K562 (cell line): ENCODE measurements around the gene TNPO3. TPM values are rescaled to one million over a fixed set of nuclear protein-coding genes. Genes with fewer than 3 reads are reported as not detected.

ENCODE experiments used
- ATAC-seq: fragments of 200-7000 bp; cut with Tn5 transposase; 3 replicates; pipeline ENCODE4 v1.9.1; 2020; ENCODE audit warnings: moderate library complexity
- BruUV-seq: library from RNA; stranded (reverse); fragments of 400-500 nt; replicated peaks from 2 replicates; lab custom pipeline; 2021; lab: Mats Ljungman, UMichigan
- CTCF ChIA-PET: fragments of 300-600 bp; formaldehyde crosslinking; extraction: SDS; loops from one replicate; lab custom pipeline; 2021; ENCODE audit warnings: low intra/inter-chr PET ratio; lab: Yijun Ruan, JAX
- POLR2A ChIA-PET: fragments of 300-600, 350-650 bp; sonication (Branson Sonifier 250); formaldehyde crosslinking; extraction: SDS; loops from one replicate; lab custom pipeline; 2021; ENCODE audit warnings: antibody characterized with exemption, inconsistent platforms; lab: Yijun Ruan, JAX
- DNase-seq, 4 experiments: peaks; one replicate each; pipeline versions ENCODE4 v3.0.0 to v3.0.0-alpha.2; 2011 to 2018; ENCODE audit warnings: low spot score in 3 of 4, mixed read lengths in 3 of 4; ENCODE audit errors: extremely low read depth in 1 of 4
- FAIRE-seq: peaks from 2 replicates; lab custom pipeline; 2011; peaks lifted over from hg19 to GRCh38; lab: Jason Lieb, UNC
- H2AFZ ChIP-seq: 2 replicates; pipeline ENCODE4 v1.6.0; 2011; ENCODE audit warnings: low read depth, low read length, control low read depth, inconsistent platforms
- H3K27ac ChIP-seq: fragments of 200-600 bp; 3 replicates; pipeline ENCODE4 v1.8.0; 2011; ENCODE audit warnings: low read depth, mild to moderate bottlenecking, control low read depth, inconsistent platforms, low read length, moderate library complexity, mixed read lengths; ENCODE audit errors: extremely low read depth
- H3K27me3 ChIP-seq, 2 experiments: fragments of 300-600 bp in 1 of 2; 2 replicates in 1 of 2; 3 replicates in 1 of 2; pipeline versions ENCODE4 v1.6.0 to v1.8.0; 2011; ENCODE audit warnings: inconsistent platforms in 2 of 2, low read length in 2 of 2, mild to moderate bottlenecking in 1 of 2, mixed read lengths in 1 of 2, moderate library complexity in 1 of 2; ENCODE audit not compliant: control insufficient read depth in 2 of 2, insufficient read depth in 2 of 2
- H3K36me3 ChIP-seq: fragments of 300-600 bp; 3 replicates; pipeline ENCODE4 v1.8.0; 2011; ENCODE audit warnings: mild to moderate bottlenecking, low read length, inconsistent platforms; ENCODE audit not compliant: control insufficient read depth, insufficient read depth
- H3K4me1 ChIP-seq, 2 experiments: fragments of 200-600 bp in 1 of 2; replicated peaks in 1 of 2; 2 replicates in 1 of 2; 3 replicates in 1 of 2; pipeline versions ENCODE4 v1.5.1 to v1.8.0; 2011; ENCODE audit warnings: inconsistent platforms in 2 of 2, low read length in 2 of 2, mild to moderate bottlenecking in 1 of 2, mixed read lengths in 1 of 2, moderate library complexity in 1 of 2; ENCODE audit not compliant: control insufficient read depth in 2 of 2, insufficient read depth in 2 of 2
- H3K4me2 ChIP-seq: 2 replicates; pipeline ENCODE4 v1.6.1; 2011; ENCODE audit warnings: low read length, control low read depth, inconsistent platforms, mixed read lengths; ENCODE audit not compliant: insufficient read depth
- H3K4me3 ChIP-seq: fragments of 200-600 bp; sonication (generic), shearing (Covaris generic); 2 replicates; pipeline ENCODE4 v1.5.1; 2016; ENCODE audit warnings: control low read depth, inconsistent platforms
- H3K79me2 ChIP-seq: fragments of 200-600 bp; 3 replicates; pipeline ENCODE4 v1.8.0; 2011; ENCODE audit warnings: low read length, inconsistent platforms; ENCODE audit not compliant: control insufficient read depth, insufficient read depth
- H3K9ac ChIP-seq, 2 experiments: 2 replicates each; pipeline versions ENCODE4 v1.6.0 to v1.6.1; 2011; ENCODE audit warnings: low read depth in 2 of 2, low read length in 2 of 2, control low read depth in 1 of 2, inconsistent platforms in 1 of 2, mild to moderate bottlenecking in 1 of 2, mixed read lengths in 1 of 2; ENCODE audit not compliant: insufficient read depth in 1 of 2
- H3K9me1 ChIP-seq: one replicate; pipeline ENCODE4 v1.6.0; 2011; ENCODE audit warnings: inconsistent platforms, mild to moderate bottlenecking, low read length, moderate library complexity; ENCODE audit not compliant: control insufficient read depth, insufficient read depth
- H3K9me3 ChIP-seq: replicated peaks from 2 replicates; pipeline ENCODE4 v1.5.1; 2011; ENCODE audit warnings: low read depth, low read length, inconsistent platforms; ENCODE audit not compliant: control insufficient read depth, insufficient read depth
- H4K20me1 ChIP-seq: replicated peaks from 2 replicates; pipeline ENCODE4 v1.6.1; 2011; ENCODE audit warnings: low read length, inconsistent platforms, mixed read lengths; ENCODE audit not compliant: control insufficient read depth, insufficient read depth
- CBFB ChIP-seq: sonication (generic); formaldehyde crosslinking; IDR thresholded peaks from 2 replicates; pipeline ENCODE4 v1.4.0; 2020; ENCODE audit warnings: mild to moderate bottlenecking, missing genetic modification reagents
- JUND ChIP-seq, 2 experiments: IDR thresholded peaks; 2 replicates in 1 of 2; 3 replicates in 1 of 2; pipeline ENCODE4 v1.6.1; 2011; ENCODE audit warnings: borderline replicate concordance in 2 of 2, low read depth in 2 of 2, low read length in 2 of 2, improper control_type of control experiment in 1 of 2, missing biosample characterization in 1 of 2, missing genetic modification characterization in 1 of 2, missing genetic modification reagents in 1 of 2
- NCOA1 ChIP-seq: fragments of 450-650 bp; IDR thresholded peaks from 2 replicates; pipeline ENCODE4 v1.6.1; 2016; ENCODE audit warnings: low read depth
- NFYB ChIP-seq: IDR thresholded peaks from 2 replicates; pipeline ENCODE4 v1.6.1; 2011; ENCODE audit warnings: mild to moderate bottlenecking, moderate library complexity; ENCODE audit not compliant: insufficient read length; ENCODE audit errors: extremely low read depth
- RHOXF2B ChIP-seq: fragments of 250-450 bp; sonication (Bioruptor Pico); conservative IDR thresholded peaks from 2 replicates; pipeline ENCODE4 v1.5.1; 2021
- SMAD2 ChIP-seq: fragments of 150-350 bp; IDR thresholded peaks from 2 replicates; pipeline ENCODE4 v1.6.1; 2014; ENCODE audit warnings: low read depth, mild to moderate bottlenecking, low read length
- XRCC5 ChIP-seq: fragments of 200-400 bp; formaldehyde crosslinking; IDR thresholded peaks from 2 replicates; pipeline ENCODE4 v1.6.1; 2017; ENCODE audit warnings: low read depth, mild to moderate bottlenecking, low read length
- ZC3H8 ChIP-seq: fragments of 450-650 bp; IDR thresholded peaks from 2 replicates; pipeline ENCODE4 v1.6.1; 2017
- ZNF239 ChIP-seq: fragments of 250-450 bp; sonication (Bioruptor Pico); IDR thresholded peaks from 2 replicates; pipeline ENCODE4 v1.4.0; 2020; ENCODE audit warnings: mild to moderate bottlenecking
- ZNF780A ChIP-seq: fragments of 250-450 bp; sonication (Bioruptor Pico); IDR thresholded peaks from 2 replicates; pipeline ENCODE4 v1.5.0; 2021; ENCODE audit warnings: mild to moderate bottlenecking
- WGBS: fragments of 100-300 bp; shearing (Covaris generic); methylation state at CpG from one replicate; pipeline ENCODE4 v1.1.6; 2016; ENCODE audit warnings: low coverage, mixed read lengths; ENCODE audit not compliant: insufficient coverage; ENCODE audit errors: missing lambda C conversion rate; 5-methylcytosine and 5-hydroxymethylcytosine counted together
- in situ Hi-C: fragments of 300-500 bp; cut with MboI; formaldehyde crosslinking; loops from 4 replicates; pipeline ENCODE4 v1.15.0; 2018; ENCODE audit warnings: inconsistent platforms, mixed read lengths
- intact Hi-C: fragments of 100-400 bp; cut with micrococcal nuclease; formaldehyde crosslinking; loops from 2 replicates; pipeline ENCODE4 v1.14.2; 2022
- polyA plus RNA-seq, 8 experiments: library from polyadenylated mRNA; depleted of rRNA in 4 of 8; stranded (reverse) in 5 of 8; unstranded in 3 of 8; fragments of >200 nt; fragmentation: Nextera tagmentation in 2 of 8; fragmentation: Illumina TruSeq in 1 of 8; extraction: Ambion mirVana in 2 of 8; extraction: Trizol in 1 of 8; gene quantifications; 2 replicates each; pipeline versions ENCODE4 v1.2.1 to v1.2.3, GENCODE V29; 2011 to 2014; ENCODE audit warnings: inconsistent platforms in 1 of 8, missing spikeins in 1 of 8
- total RNA-seq, 7 experiments: library from RNA; depleted of rRNA in 6 of 7; stranded (reverse); fragments of >200 nt in 6 of 7; fragmentation: Illumina TruSeq in 2 of 7; extraction: Trizol in 2 of 7; gene quantifications; 2 replicates each; pipeline versions ENCODE4 v1.2.1 to v1.2.3, GENCODE V29; 2011 to 2021; ENCODE audit warnings: low replicate concordance in 1 of 7
- TF ChIP-seq, protein P1 (sequence below): fragments of 250-450 bp; sonication (Bioruptor Pico); IDR thresholded peaks from 2 replicates; pipeline ENCODE4 v1.4.0; 2020
- TF ChIP-seq, protein P2 (sequence below), 2 experiments: fragments of 450-650 bp in 1 of 2; sonication (generic) in 1 of 2; formaldehyde crosslinking; conservative IDR thresholded peaks; 2 replicates each; pipeline versions ENCODE4 v1.4.0 to v1.8.1; 2020 to 2022; ENCODE audit warnings: mild to moderate bottlenecking in 1 of 2, missing genetic modification reagents in 1 of 2
- TF ChIP-seq, protein P3 (sequence below): fragments of 450-650 bp; IDR thresholded peaks from 2 replicates; pipeline ENCODE4 v1.6.1; 2016; ENCODE audit warnings: borderline replicate concordance

The TNPO3 gene
- total and polyA plus RNA-seq, 9 of the 15 experiments (the other 6 are each of a cell fraction or from before 2014, with no cell fraction given): 35.8 to 125 (median 110) TPM

DNA sequence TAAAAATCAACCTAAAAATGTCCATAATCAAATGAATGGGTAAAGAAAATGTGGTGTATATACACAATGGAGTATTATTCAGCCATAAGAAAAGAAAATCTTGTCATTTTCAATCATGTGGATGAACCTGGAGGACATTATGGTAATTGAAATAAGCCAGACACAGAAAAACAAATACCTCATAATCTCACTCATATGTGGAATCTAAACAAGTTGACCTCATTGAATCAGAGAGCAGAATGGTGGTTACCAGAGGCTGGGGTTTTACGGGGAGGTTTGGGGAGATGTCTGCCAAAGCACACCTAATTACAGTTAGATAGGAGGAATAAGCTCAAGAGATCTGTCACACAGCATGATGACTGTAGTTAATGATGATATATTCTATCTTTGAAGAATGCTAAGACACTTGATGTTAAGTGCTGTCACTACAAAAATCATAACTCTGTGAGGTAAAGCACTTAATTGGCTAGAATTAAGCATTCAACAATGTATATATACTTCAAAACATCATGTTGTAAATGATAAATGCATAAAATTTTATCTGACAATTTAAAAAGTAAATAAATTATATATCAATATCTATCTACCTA, 39.1 kb upstream of the TNPO3 start:
- no peaks in the 10 kb centered on the region for H3K36me3 ChIP-seq
- no peaks in the 10 kb centered on the region for H3K9me3 ChIP-seq
- H3K27me3 ChIP-seq: peaks cover 19 to 24% of the 10 kb centered on the region in 2 experiments; a peak in 4 of 5 replicates
- no peak overlapping the region for H3K9ac ChIP-seq
- peaks cover 0 to 2% of the 10 kb centered on the region in 2 experiments; a peak in 2 of 5 replicates for H3K4me1 ChIP-seq
- H3K4me2 ChIP-seq: no peak overlapping the region
- DNase-seq (no peak), FAIRE-seq (no peak), ATAC-seq (no peak)
- 10% methylated on average over 1 of the region's 1 CpG for WGBS
- no peak overlapping the region for H3K4me3 ChIP-seq
- H2AFZ ChIP-seq: no peak overlapping the region
- BruUV-seq: no TSS peak
- H3K27ac ChIP-seq: no peak overlapping the region
- in situ Hi-C loops: no loop called here
- H3K9me1 ChIP-seq: no peaks in the 10 kb centered on the region
- H4K20me1 ChIP-seq: no peaks in the 10 kb centered on the region
- ChIA-PET POLR2A (interaction anchor here (0.6 kb wide), 1 partner anchor 179 kb away, joined by 3 read pairs; no protein-coding TSS in a partner anchor), CTCF (no interaction called here)
- H3K79me2 ChIP-seq: no peaks in the 10 kb centered on the region
- intact Hi-C loops: loop anchor here (5.0 kb wide), 3 partner anchors 82 to 118 kb away; no protein-coding TSS in a partner anchor
- TF ChIP-seq ZNF239 (CRISPR knock-in tag): no peak
- TF ChIP-seq, protein P1, sequence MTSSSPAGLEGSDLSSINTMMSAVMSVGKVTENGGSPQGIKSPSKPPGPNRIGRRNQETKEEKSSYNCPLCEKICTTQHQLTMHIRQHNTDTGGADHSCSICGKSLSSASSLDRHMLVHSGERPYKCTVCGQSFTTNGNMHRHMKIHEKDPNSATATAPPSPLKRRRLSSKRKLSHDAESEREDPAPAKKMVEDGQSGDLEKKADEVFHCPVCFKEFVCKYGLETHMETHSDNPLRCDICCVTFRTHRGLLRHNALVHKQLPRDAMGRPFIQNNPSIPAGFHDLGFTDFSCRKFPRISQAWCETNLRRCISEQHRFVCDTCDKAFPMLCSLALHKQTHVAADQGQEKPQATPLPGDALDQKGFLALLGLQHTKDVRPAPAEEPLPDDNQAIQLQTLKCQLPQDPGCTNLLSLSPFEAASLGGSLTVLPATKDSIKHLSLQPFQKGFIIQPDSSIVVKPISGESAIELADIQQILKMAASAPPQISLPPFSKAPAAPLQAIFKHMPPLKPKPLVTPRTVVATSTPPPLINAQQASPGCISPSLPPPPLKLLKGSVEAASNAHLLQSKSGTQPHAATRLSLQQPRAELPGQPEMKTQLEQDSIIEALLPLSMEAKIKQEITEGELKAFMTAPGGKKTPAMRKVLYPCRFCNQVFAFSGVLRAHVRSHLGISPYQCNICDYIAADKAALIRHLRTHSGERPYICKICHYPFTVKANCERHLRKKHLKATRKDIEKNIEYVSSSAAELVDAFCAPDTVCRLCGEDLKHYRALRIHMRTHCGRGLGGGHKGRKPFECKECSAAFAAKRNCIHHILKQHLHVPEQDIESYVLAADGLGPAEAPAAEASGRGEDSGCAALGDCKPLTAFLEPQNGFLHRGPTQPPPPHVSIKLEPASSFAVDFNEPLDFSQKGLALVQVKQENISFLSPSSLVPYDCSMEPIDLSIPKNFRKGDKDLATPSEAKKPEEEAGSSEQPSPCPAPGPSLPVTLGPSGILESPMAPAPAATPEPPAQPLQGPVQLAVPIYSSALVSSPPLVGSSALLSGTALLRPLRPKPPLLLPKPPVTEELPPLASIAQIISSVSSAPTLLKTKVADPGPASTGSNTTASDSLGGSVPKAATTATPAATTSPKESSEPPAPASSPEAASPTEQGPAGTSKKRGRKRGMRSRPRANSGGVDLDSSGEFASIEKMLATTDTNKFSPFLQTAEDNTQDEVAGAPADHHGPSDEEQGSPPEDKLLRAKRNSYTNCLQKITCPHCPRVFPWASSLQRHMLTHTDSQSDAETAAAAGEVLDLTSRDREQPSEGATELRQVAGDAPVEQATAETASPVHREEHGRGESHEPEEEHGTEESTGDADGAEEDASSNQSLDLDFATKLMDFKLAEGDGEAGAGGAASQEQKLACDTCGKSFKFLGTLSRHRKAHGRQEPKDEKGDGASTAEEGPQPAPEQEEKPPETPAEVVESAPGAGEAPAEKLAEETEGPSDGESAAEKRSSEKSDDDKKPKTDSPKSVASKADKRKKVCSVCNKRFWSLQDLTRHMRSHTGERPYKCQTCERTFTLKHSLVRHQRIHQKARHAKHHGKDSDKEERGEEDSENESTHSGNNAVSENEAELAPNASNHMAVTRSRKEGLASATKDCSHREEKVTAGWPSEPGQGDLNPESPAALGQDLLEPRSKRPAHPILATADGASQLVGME (CRISPR knock-in tag): no peak
- no peak for TF ChIP-seq ZNF780A (CRISPR knock-in tag)
- no peak for TF ChIP-seq JUND (IDR thresholded peaks at IDR 0.05; ENCODE audit: borderline replicate concordance, low read depth, low read length)
- TF ChIP-seq JUND (tag; IDR thresholded peaks at IDR 0.05; ENCODE audit: borderline replicate concordance, low read depth, low read length): no peak
- no peak for TF ChIP-seq ZC3H8
- TF ChIP-seq CBFB (CRISPR knock-in tag): no peak
- TF ChIP-seq, protein P2, sequence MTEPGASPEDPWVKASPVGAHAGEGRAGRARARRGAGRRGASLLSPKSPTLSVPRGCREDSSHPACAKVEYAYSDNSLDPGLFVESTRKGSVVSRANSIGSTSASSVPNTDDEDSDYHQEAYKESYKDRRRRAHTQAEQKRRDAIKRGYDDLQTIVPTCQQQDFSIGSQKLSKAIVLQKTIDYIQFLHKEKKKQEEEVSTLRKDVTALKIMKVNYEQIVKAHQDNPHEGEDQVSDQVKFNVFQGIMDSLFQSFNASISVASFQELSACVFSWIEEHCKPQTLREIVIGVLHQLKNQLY (CRISPR knock-in tag; conservative IDR thresholded peaks at IDR 0.05): no peak
- TF ChIP-seq NCOA1: no peak
- TF ChIP-seq, protein P3, sequence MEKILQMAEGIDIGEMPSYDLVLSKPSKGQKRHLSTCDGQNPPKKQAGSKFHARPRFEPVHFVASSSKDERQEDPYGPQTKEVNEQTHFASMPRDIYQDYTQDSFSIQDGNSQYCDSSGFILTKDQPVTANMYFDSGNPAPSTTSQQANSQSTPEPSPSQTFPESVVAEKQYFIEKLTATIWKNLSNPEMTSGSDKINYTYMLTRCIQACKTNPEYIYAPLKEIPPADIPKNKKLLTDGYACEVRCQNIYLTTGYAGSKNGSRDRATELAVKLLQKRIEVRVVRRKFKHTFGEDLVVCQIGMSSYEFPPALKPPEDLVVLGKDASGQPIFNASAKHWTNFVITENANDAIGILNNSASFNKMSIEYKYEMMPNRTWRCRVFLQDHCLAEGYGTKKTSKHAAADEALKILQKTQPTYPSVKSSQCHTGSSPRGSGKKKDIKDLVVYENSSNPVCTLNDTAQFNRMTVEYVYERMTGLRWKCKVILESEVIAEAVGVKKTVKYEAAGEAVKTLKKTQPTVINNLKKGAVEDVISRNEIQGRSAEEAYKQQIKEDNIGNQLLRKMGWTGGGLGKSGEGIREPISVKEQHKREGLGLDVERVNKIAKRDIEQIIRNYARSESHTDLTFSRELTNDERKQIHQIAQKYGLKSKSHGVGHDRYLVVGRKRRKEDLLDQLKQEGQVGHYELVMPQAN: no peak
- no peak for TF ChIP-seq XRCC5
- no peak for TF ChIP-seq SMAD2
- TF ChIP-seq NFYB: no peak
- no peak for TF ChIP-seq RHOXF2B (CRISPR knock-in tag)
